CD4-positive, CD25-positive, alpha-beta regulatory T cell (primary cell): ENCODE data around the gene ZNF865. TPM values are rescaled to one million over a fixed set of nuclear protein-coding genes. Genes with fewer than 3 reads are reported as not detected.
A peak's percentile ranks its signal among the peaks of the same experiment; 100 is the strongest.

Experiments used
- ATAC-seq, 2 donors: fragments of 150-1000 bp; cut with Tn5 transposase; one replicate each; pipeline ENCODE4 v1.10.0; 2021; ENCODE audit warnings: low read depth in 2 of 2, moderate number of reproducible peaks in 2 of 2, moderate library complexity in 1 of 2
- DNase-seq, 3 donors: peaks; one replicate each; pipeline versions ENCODE4 v3.0.0 to v3.0.0-alpha.2; 2012 to 2022; ENCODE audit warnings: mixed read lengths in 1 of 3
- H3K27ac ChIP-seq: one replicate; pipeline ENCODE4 v1.7.0; 2013; ENCODE audit warnings: mild to moderate bottlenecking, low read length; ENCODE audit not compliant: insufficient read depth, poor library complexity, severe bottlenecking
- H3K27me3 ChIP-seq: one replicate; pipeline ENCODE4 v1.7.0; 2013; ENCODE audit warnings: low read length; ENCODE audit not compliant: control insufficient read depth, insufficient read depth
- H3K36me3 ChIP-seq: one replicate; pipeline ENCODE4 v1.7.0; 2013; ENCODE audit warnings: mild to moderate bottlenecking, low read length, moderate library complexity; ENCODE audit not compliant: control insufficient read depth, insufficient read depth
- H3K4me1 ChIP-seq: 2 replicates; pipeline ENCODE4 v1.7.0; 2013; ENCODE audit warnings: mild to moderate bottlenecking, low read length; ENCODE audit not compliant: insufficient read depth, control insufficient read depth, poor library complexity, severe bottlenecking
- H3K4me3 ChIP-seq: one replicate; pipeline ENCODE4 v1.7.0; 2013; ENCODE audit warnings: low read depth, mild to moderate bottlenecking, low read length, moderate library complexity
- H3K9me3 ChIP-seq, 2 experiments: 1 replicate in 1 of 2; 2 replicates in 1 of 2; pipeline ENCODE4 v1.7.0; 2013; ENCODE audit warnings: low read length in 2 of 2, mild to moderate bottlenecking in 1 of 2, moderate library complexity in 1 of 2; ENCODE audit not compliant: control insufficient read depth in 2 of 2
- H3K27ac Mint-ChIP-seq, 3 donors: one replicate each; pipeline ENCODE4 v1.8.0; 2020 to 2022; ENCODE audit warnings: mild to moderate bottlenecking in 3 of 3, mixed read lengths in 3 of 3, moderate library complexity in 2 of 3
- H3K27me3 Mint-ChIP-seq: one replicate; pipeline ENCODE4 v1.8.0; 2022; ENCODE audit warnings: mild to moderate bottlenecking, mixed read lengths
- H3K36me3 Mint-ChIP-seq: one replicate; pipeline ENCODE4 v1.8.0; 2020; ENCODE audit warnings: mixed read lengths
- H3K4me1 Mint-ChIP-seq, 4 donors: one replicate each; pipeline ENCODE4 v1.8.0; 2020 to 2022; ENCODE audit warnings: mixed read lengths in 4 of 4, mild to moderate bottlenecking in 1 of 4
- H3K4me3 Mint-ChIP-seq, 4 donors: one replicate each; pipeline ENCODE4 v1.8.0; 2020 to 2022; ENCODE audit warnings: mild to moderate bottlenecking in 4 of 4, mixed read lengths in 4 of 4, moderate library complexity in 3 of 4
- H3K9me3 Mint-ChIP-seq, 7 donors: one replicate each; pipeline ENCODE4 v1.8.0; 2020 to 2022; ENCODE audit warnings: mixed read lengths in 7 of 7, mild to moderate bottlenecking in 3 of 7, moderate library complexity in 2 of 7
- polyA plus RNA-seq, 4 donors: library from polyadenylated mRNA; unstranded; fragments of 300-500 nt; fragmentation: Illumina TruSeq; gene quantifications; one replicate each; pipeline ENCODE4 v1.2.3, GENCODE V29; 2021
- total RNA-seq: library from RNA; stranded (reverse); gene quantifications from one replicate; pipeline ENCODE4 v1.2.3, GENCODE V29; 2022

The ZNF865 gene
- total and polyA plus RNA-seq, 5 donors from 2014 or later, result 0.05 to 12.8 (median 0.10) TPM

GRCh38 chr19:55650126-55650557, 44.7 kb downstream of the ZNF865 start:
- H3K36me3 ChIP-seq, result peaks cover 4% of the 10 kb centered on the region
- Mint-ChIP-seq H3K27me3 (peaks cover 14% of the 10 kb centered on the region), H3K4me3 (peak overlapping the region; percentile 55 to 76 (median 64)), H3K9me3 (peaks cover 0 to 2% (median 0%) of the 10 kb centered on the region in 7 donors), H3K4me1 (peaks cover 0 to 36% (median 11%) of the 10 kb centered on the region in 4 donors), H3K27ac (peak overlapping the region in 2 of 3 donors; percentile 56 to 62), H3K36me3 (no peaks in the 10 kb centered on the region)
- no peak overlapping the region for H3K27ac ChIP-seq
- ATAC-seq, result no peak
- H3K4me1 ChIP-seq, result peaks cover 21% of the 10 kb centered on the region
- no peak overlapping the region for H3K4me3 ChIP-seq
- H3K27me3 ChIP-seq, result no peaks in the 10 kb centered on the region
- H3K9me3 ChIP-seq, result no peaks in the 10 kb centered on the region
- no peak for DNase-seq

GRCh38 chr19:55650602-55651230, 45.3 kb downstream of the ZNF865 start:
- no peak overlapping the region for H3K27ac ChIP-seq
- peaks cover 0 to 2% (median 0%) of the 10 kb centered on the region in 7 donors for H3K9me3 Mint-ChIP-seq
- H3K4me3 Mint-ChIP-seq, result peak overlapping the region; percentile 29 to 72 (median 58)
- H3K4me1 ChIP-seq, result peaks cover 24% of the 10 kb centered on the region
- H3K36me3 ChIP-seq, result no peaks in the 10 kb centered on the region
- H3K4me3 ChIP-seq, result no peak overlapping the region
- ATAC-seq (no peak), DNase-seq (no peak)
- peaks cover 1% of the 10 kb centered on the region for H3K36me3 Mint-ChIP-seq
- peaks cover 14% of the 10 kb centered on the region for H3K27me3 Mint-ChIP-seq
- no peaks in the 10 kb centered on the region for H3K9me3 ChIP-seq
- no peaks in the 10 kb centered on the region for H3K27me3 ChIP-seq
- peak overlapping the region in 1 of 3 donors; percentile 31 for H3K27ac Mint-ChIP-seq
- H3K4me1 Mint-ChIP-seq, result peaks cover 0 to 35% (median 10%) of the 10 kb centered on the region in 4 donors

GRCh38 chr19:55651236-55651635, 45.8 kb downstream of the ZNF865 start:
- Histone ChIP-seq H3K36me3 (no peaks in the 10 kb centered on the region), H3K27me3 (no peaks in the 10 kb centered on the region), H3K4me1 (peaks cover 29% of the 10 kb centered on the region), H3K9me3 (no peaks in the 10 kb centered on the region), H3K4me3 (no peak overlapping the region), H3K27ac (no peak overlapping the region)
- H3K9me3 Mint-ChIP-seq, result peaks cover 0 to 2% (median 0%) of the 10 kb centered on the region in 7 donors
- ATAC-seq (no peak), DNase-seq (no peak)
- peaks cover 14% of the 10 kb centered on the region for H3K27me3 Mint-ChIP-seq
- peak overlapping the region in 2 of 4 donors; percentile 51 to 55 for H3K4me3 Mint-ChIP-seq
- peaks cover 0 to 39% (median 15%) of the 10 kb centered on the region in 4 donors for H3K4me1 Mint-ChIP-seq
- no peak overlapping the region for H3K27ac Mint-ChIP-seq
- H3K36me3 Mint-ChIP-seq, result peaks cover 5% of the 10 kb centered on the region

GRCh38 chr19:55652311-55653128, 47.1 kb downstream of the ZNF865 start:
- no peak overlapping the region for H3K27ac Mint-ChIP-seq
- H3K4me1 ChIP-seq, result peaks cover 38% of the 10 kb centered on the region
- H3K4me3 ChIP-seq, result no peak overlapping the region
- peaks cover 7% of the 10 kb centered on the region for H3K36me3 Mint-ChIP-seq
- H3K36me3 ChIP-seq, result no peaks in the 10 kb centered on the region
- peaks cover 0 to 2% (median 0%) of the 10 kb centered on the region in 7 donors for H3K9me3 Mint-ChIP-seq
- H3K27ac ChIP-seq, result peak overlapping the region; percentile 100
- H3K4me1 Mint-ChIP-seq, result peaks cover 3 to 44% (median 22%) of the 10 kb centered on the region in 4 donors
- H3K4me3 Mint-ChIP-seq, result peak overlapping the region in 1 of 4 donors; percentile 13
- H3K27me3 ChIP-seq, result no peaks in the 10 kb centered on the region
- peaks cover 14% of the 10 kb centered on the region for H3K27me3 Mint-ChIP-seq
- DNase-seq (no peak), ATAC-seq (no peak)
- no peaks in the 10 kb centered on the region for H3K9me3 ChIP-seq

GRCh38 chr19:55653651-55654322, 48.3 kb downstream of the ZNF865 start:
- Mint-ChIP-seq H3K9me3 (peaks cover 0 to 2% (median 0%) of the 10 kb centered on the region in 7 donors), H3K27me3 (peaks cover 14% of the 10 kb centered on the region)
- peak overlapping the region; percentile 85 for H3K4me3 ChIP-seq

GRCh38 chr19:55654323-55654867, 48.9 kb downstream of the ZNF865 start:
- H3K9me3 ChIP-seq, result no peaks in the 10 kb centered on the region
- ATAC-seq, result peak; percentile 78 to 80
- H3K4me3 Mint-ChIP-seq, result peak overlapping the region; percentile 91 to 97 (median 94)
- peak overlapping the region; percentile 85 for H3K4me3 ChIP-seq
- peaks cover 14% of the 10 kb centered on the region for H3K36me3 Mint-ChIP-seq
- H3K27ac ChIP-seq, result peak overlapping the region; percentile 100
- H3K4me1 ChIP-seq, result peaks cover 40% of the 10 kb centered on the region
- peak overlapping the region; percentile 98 to 99 (median 98) for H3K27ac Mint-ChIP-seq
- H3K27me3 Mint-ChIP-seq, result peaks cover 14% of the 10 kb centered on the region
- H3K9me3 Mint-ChIP-seq, result peaks cover 0 to 2% (median 0%) of the 10 kb centered on the region in 7 donors
- H3K4me1 Mint-ChIP-seq, result peaks cover 7 to 50% (median 31%) of the 10 kb centered on the region in 4 donors
- no peaks in the 10 kb centered on the region for H3K27me3 ChIP-seq
- peak; percentile 99 to 100 (median 100) for DNase-seq
- peaks cover 10% of the 10 kb centered on the region for H3K36me3 ChIP-seq

More at GRCh38 chr19:55653651-55654322, 48.3 kb downstream of the ZNF865 start:
- H3K4me1 Mint-ChIP-seq, result peaks cover 7 to 49% (median 29%) of the 10 kb centered on the region in 4 donors
- DNase-seq (peak; percentile 99), ATAC-seq (peak; percentile 48 to 55)
- H3K36me3 ChIP-seq, result peaks cover 5% of the 10 kb centered on the region
- no peaks in the 10 kb centered on the region for H3K27me3 ChIP-seq
- peak overlapping the region; percentile 91 to 97 (median 94) for H3K4me3 Mint-ChIP-seq
- H3K36me3 Mint-ChIP-seq, result peaks cover 12% of the 10 kb centered on the region
- H3K4me1 ChIP-seq, result peaks cover 39% of the 10 kb centered on the region
- H3K9me3 ChIP-seq, result no peaks in the 10 kb centered on the region
- H3K27ac Mint-ChIP-seq, result peak overlapping the region; percentile 98 to 99 (median 98)
- H3K27ac ChIP-seq, result peak overlapping the region; percentile 100
